HEK293 (cell line): ENCODE data around the gene MITF.

ENCODE experiments used
- CTCF ChIP-seq: fragments of 450-650 bp; formaldehyde crosslinking; IDR thresholded peaks from 2 replicates; pipeline ENCODE4 v1.5.1; 2016; ENCODE audit warnings: missing biosample characterization, missing genetic modification characterization
- REST ChIP-seq: fragments of 450-650 bp; formaldehyde crosslinking; IDR thresholded peaks from 2 replicates; pipeline ENCODE4 v1.5.1; 2016; ENCODE audit warnings: missing biosample characterization, missing genetic modification characterization
- TCF7L2 ChIP-seq: IDR thresholded peaks from 2 replicates; pipeline ENCODE4 v1.6.1; 2011; ENCODE audit warnings: low read depth, mild to moderate bottlenecking, inconsistent platforms, low read length, moderate library complexity, borderline replicate concordance
- YY1 ChIP-seq: fragments of 450-650 bp; formaldehyde crosslinking; IDR thresholded peaks from 2 replicates; pipeline ENCODE4 v1.5.1; 2018; ENCODE audit warnings: missing biosample characterization, missing genetic modification characterization
- ZBTB1 ChIP-seq: fragments of 450-650 bp; formaldehyde crosslinking; IDR thresholded peaks from 2 replicates; pipeline ENCODE4 v1.5.1; 2016; ENCODE audit warnings: missing biosample characterization, missing genetic modification characterization
- ZBTB8A ChIP-seq: fragments of 450-650 bp; formaldehyde crosslinking; IDR thresholded peaks from 2 replicates; pipeline ENCODE4 v1.5.1; 2016; ENCODE audit warnings: missing biosample characterization, missing genetic modification characterization
- ZNF112 ChIP-seq: fragments of 450-650 bp; formaldehyde crosslinking; IDR thresholded peaks from 2 replicates; pipeline ENCODE4 v1.5.0; 2017; ENCODE audit warnings: missing biosample characterization, missing genetic modification characterization
- ZNF23 ChIP-seq: fragments of 450-650 bp; formaldehyde crosslinking; IDR thresholded peaks from 2 replicates; pipeline ENCODE4 v1.5.1; 2016; ENCODE audit warnings: missing biosample characterization, missing genetic modification characterization, borderline replicate concordance
- ZNF311 ChIP-seq: fragments of 450-650 bp; formaldehyde crosslinking; IDR thresholded peaks from 2 replicates; pipeline ENCODE4 v1.5.1; 2017; ENCODE audit warnings: missing biosample characterization, missing genetic modification characterization, borderline replicate concordance
- ZNF423 ChIP-seq: fragments of 450-650 bp; formaldehyde crosslinking; IDR thresholded peaks from 2 replicates; pipeline ENCODE4 v1.5.1; 2016; ENCODE audit warnings: missing biosample characterization, missing genetic modification characterization
- ZNF501 ChIP-seq: fragments of 450-650 bp; formaldehyde crosslinking; IDR thresholded peaks from 2 replicates; pipeline ENCODE4 v1.5.1; 2016; ENCODE audit warnings: missing biosample characterization, missing genetic modification characterization
- ZNF670 ChIP-seq: fragments of 450-650 bp; formaldehyde crosslinking; IDR thresholded peaks from 2 replicates; pipeline ENCODE4 v1.5.1; 2016; ENCODE audit warnings: missing biosample characterization, missing genetic modification characterization, low read depth
- ZNF704 ChIP-seq: fragments of 450-650 bp; formaldehyde crosslinking; IDR thresholded peaks from 2 replicates; pipeline ENCODE4 v1.5.1; 2016; ENCODE audit warnings: missing biosample characterization, missing genetic modification characterization

- no peak for TF ChIP-seq ZBTB1 (tag by site-specific recombination)
- TF ChIP-seq CTCF (tag by site-specific recombination): no peak
- TF ChIP-seq ZNF423: no peak
- TF ChIP-seq ZNF670 (tag by site-specific recombination): no peak
- TF ChIP-seq ZNF23 (tag by site-specific recombination): no peak
- TF ChIP-seq ZNF311 (tag by site-specific recombination): no peak
- no peak for TF ChIP-seq YY1 (tag by site-specific recombination)
- no peak for TF ChIP-seq ZNF501 (tag by site-specific recombination)
- no peak for TF ChIP-seq TCF7L2
- no peak for TF ChIP-seq ZBTB8A (tag by site-specific recombination)
- no peak for TF ChIP-seq REST (tag by site-specific recombination)
- no peak for TF ChIP-seq ZNF112 (tag by site-specific recombination)
- no peak for TF ChIP-seq ZNF704 (tag by site-specific recombination)
Observed at GRCh38 chr3:69983546-69984265, 244.4 kb downstream of the MITF start.
